Gastrocnemius medialis (tissue), 4 donors: ENCODE data around the gene GSG1L. TPM values are rescaled to one million over a fixed set of nuclear protein-coding genes. Genes with fewer than 3 reads are reported as not detected.

ENCODE experiments used
- ATAC-seq, 2 donors: fragments of 150-250 bp; one replicate each; pipeline ENCODE4 v1.9.1; 2016
- DNase-seq, 2 donors: peaks; one replicate each; pipeline ENCODE4 v3.0.0-alpha.2; 2019
- H3K27ac ChIP-seq, 4 donors: fragments of 200-600 bp; sonication (generic); 1 replicate in 1 of 4; 2 replicates in 3 of 4; pipeline ENCODE4 v1.5.1; 2016 to 2018; ENCODE audit warnings: mild to moderate bottlenecking in 2 of 4, moderate library complexity in 1 of 4
- H3K27me3 ChIP-seq, 3 donors: fragments of 200-600 bp; sonication (generic) in 2 of 3; 1 replicate in 1 of 3; 2 replicates in 2 of 3; pipeline versions ENCODE4 v1.5.1 to v1.6.0; 2016 to 2019; ENCODE audit warnings: mild to moderate bottlenecking in 1 of 3, moderate library complexity in 1 of 3
- H3K36me3 ChIP-seq, 2 donors: fragments of 200-600 bp; sonication (generic) in 1 of 2; one replicate each; pipeline ENCODE4 v1.5.1; 2017 to 2018
- H3K4me1 ChIP-seq, 2 donors: fragments of 200-600 bp; sonication (generic) in 1 of 2; one replicate each; pipeline ENCODE4 v1.5.1; 2016 to 2017; ENCODE audit warnings: mild to moderate bottlenecking in 2 of 2
- H3K4me3 ChIP-seq, 4 donors: fragments of 200-600 bp; sonication (generic) in 3 of 4; 1 replicate in 1 of 4; 2 replicates in 3 of 4; pipeline ENCODE4 v1.5.1; 2016 to 2019; ENCODE audit warnings: mild to moderate bottlenecking in 2 of 4
- H3K9me3 ChIP-seq, 3 donors: fragments of 200-600 bp; sonication (generic) in 2 of 3; 1 replicate in 1 of 3; 2 replicates in 2 of 3; pipeline ENCODE4 v1.5.1; 2016 to 2019
- POLR2A ChIP-seq, 2 donors: fragments of 450-650 bp; IDR thresholded peaks; one replicate each; pipeline ENCODE4 v1.6.1; 2017; ENCODE audit warnings: antibody characterized with exemption in 2 of 2, mild to moderate bottlenecking in 2 of 2, moderate library complexity in 2 of 2
- in situ Hi-C, 4 donors: fragments of 200-750 bp; cut with MboI; loops; one replicate each; pipeline versions ENCODE4 v1.15.0 to v1.8.0; 2017; ENCODE audit warnings: low sequenced_read_pairs in 4 of 4
- intact Hi-C: fragments of 100-400 bp; cut with DNase I; formaldehyde crosslinking; loops from one replicate; pipeline ENCODE4 v1.15.1; 2023; ENCODE audit warnings: low total_unique reads
- total RNA-seq, 4 donors: library from RNA; depleted of rRNA; stranded (reverse); fragments of >200 nt; gene quantifications; one replicate each; pipeline versions ENCODE4 v1.1.0 to v1.2.3, GENCODE V29; 2016
- TF ChIP-seq, protein P1 (sequence below), 5 experiments: fragments of 450-650 bp in 3 of 5; fragments of 200-600 bp in 2 of 5; sonication (generic) in 2 of 5; IDR thresholded peaks in 4 of 5; conservative IDR thresholded peaks in 1 of 5; 1 replicate in 4 of 5; 2 replicates in 1 of 5; pipeline ENCODE4 v1.5.1; 2016 to 2019; ENCODE audit warnings: antibody characterized with exemption in 5 of 5, mild to moderate bottlenecking in 3 of 5, moderate library complexity in 3 of 5

Gene GSG1L
- total RNA-seq, 4 donors from 2014 or later: not detected

DNA sequence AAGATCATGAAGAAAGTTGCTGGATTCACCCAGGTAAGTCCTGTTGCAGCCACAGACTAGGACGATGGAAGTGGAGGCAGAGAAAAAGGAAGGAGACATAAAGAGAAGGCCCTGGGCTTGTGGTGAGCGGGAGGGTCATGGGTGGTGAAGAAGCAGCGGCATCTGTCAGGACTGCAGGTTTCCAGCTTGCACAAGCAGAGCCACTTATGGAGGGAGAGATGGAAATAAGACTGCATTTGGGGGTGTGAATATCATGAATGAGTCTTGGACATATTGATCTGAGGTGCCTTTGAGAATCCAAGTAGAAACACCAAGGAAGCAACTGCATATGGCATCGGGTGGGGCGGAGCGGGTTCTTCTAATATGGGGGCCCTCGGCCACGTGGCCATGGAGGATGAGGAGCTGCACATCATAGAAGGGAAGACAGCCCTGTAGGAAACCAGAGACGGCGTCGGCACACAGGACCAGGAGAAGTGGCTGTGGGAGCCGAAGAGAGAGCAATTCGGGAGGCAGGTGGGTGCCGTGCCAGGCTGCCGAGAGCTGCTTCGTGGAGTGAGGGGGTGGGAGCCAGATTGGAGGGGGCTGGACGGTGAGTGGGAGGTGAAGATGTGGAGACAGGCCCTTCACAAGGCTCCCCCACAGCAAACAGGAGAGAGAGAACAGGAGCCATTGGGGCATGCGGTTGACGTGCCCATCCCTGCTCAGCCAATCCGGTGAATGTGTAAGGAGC lies 243.5 kb downstream of the GSG1L start:
- no peaks in the 10 kb centered on the region for H3K27me3 ChIP-seq
- ATAC-seq (no peak), DNase-seq (no peak)
- intact Hi-C loops (no loop called here), in situ Hi-C loops (no loop called here)
- H3K27ac ChIP-seq: no peak overlapping the region
- H3K9me3 ChIP-seq: no peaks in the 10 kb centered on the region
- H3K4me1 ChIP-seq: no peaks in the 10 kb centered on the region
- no peaks in the 10 kb centered on the region for H3K36me3 ChIP-seq
- no peak overlapping the region for H3K4me3 ChIP-seq
- TF ChIP-seq POLR2A (IDR thresholded peaks at IDR 0.05): no peak
- TF ChIP-seq, protein P1, sequence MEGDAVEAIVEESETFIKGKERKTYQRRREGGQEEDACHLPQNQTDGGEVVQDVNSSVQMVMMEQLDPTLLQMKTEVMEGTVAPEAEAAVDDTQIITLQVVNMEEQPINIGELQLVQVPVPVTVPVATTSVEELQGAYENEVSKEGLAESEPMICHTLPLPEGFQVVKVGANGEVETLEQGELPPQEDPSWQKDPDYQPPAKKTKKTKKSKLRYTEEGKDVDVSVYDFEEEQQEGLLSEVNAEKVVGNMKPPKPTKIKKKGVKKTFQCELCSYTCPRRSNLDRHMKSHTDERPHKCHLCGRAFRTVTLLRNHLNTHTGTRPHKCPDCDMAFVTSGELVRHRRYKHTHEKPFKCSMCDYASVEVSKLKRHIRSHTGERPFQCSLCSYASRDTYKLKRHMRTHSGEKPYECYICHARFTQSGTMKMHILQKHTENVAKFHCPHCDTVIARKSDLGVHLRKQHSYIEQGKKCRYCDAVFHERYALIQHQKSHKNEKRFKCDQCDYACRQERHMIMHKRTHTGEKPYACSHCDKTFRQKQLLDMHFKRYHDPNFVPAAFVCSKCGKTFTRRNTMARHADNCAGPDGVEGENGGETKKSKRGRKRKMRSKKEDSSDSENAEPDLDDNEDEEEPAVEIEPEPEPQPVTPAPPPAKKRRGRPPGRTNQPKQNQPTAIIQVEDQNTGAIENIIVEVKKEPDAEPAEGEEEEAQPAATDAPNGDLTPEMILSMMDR (IDR thresholded peaks at IDR 0.05 in 4 of 5, conservative IDR thresholded peaks at IDR 0.05 in 1 of 5): no peak

DNA sequence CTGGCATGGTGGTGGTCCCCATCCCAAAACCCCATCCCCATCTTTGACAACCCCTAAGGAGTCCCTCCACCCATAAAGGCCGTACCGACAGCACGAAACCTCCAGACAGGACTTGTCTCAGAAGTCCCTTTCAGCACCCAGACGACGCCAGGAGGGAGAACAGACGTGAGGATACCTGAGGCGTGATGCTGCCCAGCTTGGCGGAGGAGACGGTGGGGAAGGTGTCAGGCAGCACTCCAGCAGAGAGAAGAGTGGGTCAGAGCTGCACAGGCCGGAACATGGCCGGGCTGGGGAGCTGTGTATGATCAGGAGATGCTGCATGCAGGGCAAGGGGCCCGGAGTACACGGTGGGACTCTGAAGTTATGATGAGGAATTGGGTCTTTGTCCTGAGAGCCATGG lies 244.2 kb downstream of the GSG1L start:
- H3K36me3 ChIP-seq: no peaks in the 10 kb centered on the region
- intact Hi-C loops: no loop called here
- no peaks in the 10 kb centered on the region for H3K9me3 ChIP-seq
- no peak overlapping the region for H3K4me3 ChIP-seq
- in situ Hi-C loops: no loop called here
- no peaks in the 10 kb centered on the region for H3K27me3 ChIP-seq
- no peak overlapping the region for H3K27ac ChIP-seq
- H3K4me1 ChIP-seq: no peaks in the 10 kb centered on the region
- no peak for DNase-seq
- ATAC-seq: no peak
- TF ChIP-seq POLR2A (IDR thresholded peaks at IDR 0.05): no peak
- TF ChIP-seq, protein P1 (IDR thresholded peaks at IDR 0.05 in 4 of 5, conservative IDR thresholded peaks at IDR 0.05 in 1 of 5): no peak

GRCh38 chr16:27818246-27818645 lies 245.3 kb downstream of the GSG1L start:
- intact Hi-C loops (no loop called here), in situ Hi-C loops (no loop called here)
- TF ChIP-seq POLR2A (IDR thresholded peaks at IDR 0.05): no peak
- TF ChIP-seq, protein P1 (IDR thresholded peaks at IDR 0.05 in 4 of 5, conservative IDR thresholded peaks at IDR 0.05 in 1 of 5): no peak
- DNase-seq: no peak
- ATAC-seq: no peak
- H3K4me1 ChIP-seq: no peaks in the 10 kb centered on the region
- no peaks in the 10 kb centered on the region for H3K9me3 ChIP-seq
- no peaks in the 10 kb centered on the region for H3K36me3 ChIP-seq
- no peak overlapping the region for H3K4me3 ChIP-seq
- H3K27ac ChIP-seq: no peak overlapping the region
- no peaks in the 10 kb centered on the region for H3K27me3 ChIP-seq

DNA sequence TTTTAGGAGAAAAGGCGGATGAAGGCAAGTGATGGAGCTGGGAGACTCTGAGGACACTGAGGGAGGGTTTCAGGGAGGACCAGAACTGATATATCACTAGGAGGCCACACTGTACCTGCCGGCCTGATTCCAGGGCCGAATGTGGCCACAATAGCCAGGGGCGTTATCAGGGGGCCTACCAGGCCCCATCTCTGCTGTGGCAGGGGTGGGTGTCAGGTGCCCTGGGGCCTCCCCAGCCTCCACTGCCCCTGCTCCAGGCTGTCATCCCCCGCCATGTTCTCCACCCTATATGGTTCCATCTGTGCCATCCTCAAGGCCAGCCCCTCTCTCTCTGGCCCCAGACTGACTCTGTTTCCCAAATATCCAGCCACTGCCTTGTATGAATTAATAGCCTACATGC lies 246.5 kb downstream of the GSG1L start:
- H3K27me3 ChIP-seq: no peaks in the 10 kb centered on the region
- no peaks in the 10 kb centered on the region for H3K36me3 ChIP-seq
- no peak for DNase-seq
- ATAC-seq: no peak
- intact Hi-C loops (no loop called here), in situ Hi-C loops (no loop called here)
- TF ChIP-seq POLR2A (IDR thresholded peaks at IDR 0.05): no peak
- TF ChIP-seq, protein P1 (IDR thresholded peaks at IDR 0.05 in 4 of 5, conservative IDR thresholded peaks at IDR 0.05 in 1 of 5): no peak
- no peaks in the 10 kb centered on the region for H3K4me1 ChIP-seq
- H3K27ac ChIP-seq: no peak overlapping the region
- no peaks in the 10 kb centered on the region for H3K9me3 ChIP-seq
- H3K4me3 ChIP-seq: no peak overlapping the region

GRCh38 chr16:27816561-27816960 lies 247.0 kb downstream of the GSG1L start:
- no peak for ATAC-seq
- Histone ChIP-seq H3K4me1 (no peaks in the 10 kb centered on the region), H3K36me3 (no peaks in the 10 kb centered on the region), H3K9me3 (no peaks in the 10 kb centered on the region), H3K27ac (no peak overlapping the region), H3K27me3 (no peaks in the 10 kb centered on the region), H3K4me3 (no peak overlapping the region)
- DNase-seq: no peak
- intact Hi-C loops (no loop called here), in situ Hi-C loops (no loop called here)
- TF ChIP-seq, protein P1 (IDR thresholded peaks at IDR 0.05 in 4 of 5, conservative IDR thresholded peaks at IDR 0.05 in 1 of 5): no peak
- no peak for TF ChIP-seq POLR2A (IDR thresholded peaks at IDR 0.05)
